DMS153 treated with DMSO at 0.1 percent for 48 hours (cell line): Measurements from ENCODE around the gene TM4SF5.

ENCODE experiments used
- DNase-seq: peaks from one replicate; lab custom pipeline; 2025; ENCODE audit not compliant: unreplicated experiment; lab: John Stamatoyannopoulos, UW

Gene TM4SF5, protein sequence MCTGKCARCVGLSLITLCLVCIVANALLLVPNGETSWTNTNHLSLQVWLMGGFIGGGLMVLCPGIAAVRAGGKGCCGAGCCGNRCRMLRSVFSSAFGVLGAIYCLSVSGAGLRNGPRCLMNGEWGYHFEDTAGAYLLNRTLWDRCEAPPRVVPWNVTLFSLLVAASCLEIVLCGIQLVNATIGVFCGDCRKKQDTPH

DNA sequence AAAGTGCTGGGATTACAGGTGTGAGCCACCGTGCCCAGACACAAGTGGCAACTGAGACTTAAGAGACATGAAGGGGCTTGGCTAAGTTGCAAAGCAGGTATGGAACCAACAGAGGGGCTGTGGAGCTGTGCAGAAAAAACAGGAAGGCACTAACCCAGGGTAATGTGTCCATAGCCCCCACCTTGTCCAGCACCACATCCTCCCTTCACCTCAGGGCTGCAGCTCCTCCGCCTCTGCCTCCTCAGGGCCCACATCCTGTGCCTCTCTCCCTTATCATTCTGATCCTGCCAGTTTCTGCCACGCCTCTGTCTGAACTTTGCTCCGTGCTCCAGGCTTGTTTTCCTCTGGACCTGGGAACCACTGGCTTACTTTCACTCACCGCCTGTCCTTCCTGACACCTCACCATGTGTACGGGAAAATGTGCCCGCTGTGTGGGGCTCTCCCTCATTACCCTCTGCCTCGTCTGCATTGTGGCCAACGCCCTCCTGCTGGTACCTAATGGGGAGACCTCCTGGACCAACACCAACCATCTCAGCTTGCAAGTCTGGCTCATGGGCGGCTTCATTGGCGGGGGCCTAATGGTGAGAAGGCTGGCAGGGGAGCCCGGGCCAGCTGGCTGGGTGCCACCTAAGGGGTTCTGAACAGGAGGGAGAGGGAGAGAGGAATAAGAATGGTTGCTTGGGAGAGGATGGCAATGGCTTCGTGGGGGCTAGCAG, at the start of gene TM4SF5:
TM4SF5 (plus strand) TSS at position 368 of the 716 bp plus-strand sequence; CDS start at position 405, 37 bp downstream.
- no peak for DNase-seq

DNA sequence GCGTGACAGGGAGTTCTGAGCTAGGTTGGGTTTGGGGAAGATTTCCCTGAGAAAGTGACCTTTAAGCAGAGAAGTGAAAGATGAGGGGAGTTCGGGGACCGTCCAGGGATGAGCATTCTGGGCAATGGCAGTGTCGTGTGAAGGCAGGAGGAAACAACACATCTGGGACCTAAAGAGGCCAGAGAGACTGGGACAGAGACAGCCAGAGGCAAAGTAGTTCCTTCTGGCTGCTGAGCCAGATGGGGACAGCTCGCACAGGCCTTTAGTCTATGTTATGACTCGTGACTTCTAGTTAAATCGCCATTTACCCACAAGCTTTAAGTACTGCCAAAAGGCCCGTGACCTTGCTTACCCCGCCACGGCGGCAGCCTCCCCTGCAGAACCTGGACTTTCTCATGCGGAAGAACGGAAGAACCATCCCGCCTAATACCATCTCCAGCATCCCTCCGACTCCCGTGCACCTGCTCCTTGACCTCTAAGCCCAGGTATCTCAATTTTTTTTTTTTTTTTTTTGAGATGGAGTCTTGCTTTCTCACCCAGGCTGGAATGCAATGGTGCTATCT, 48.9 kb upstream of the TM4SF5 start:
- DNase-seq = no peak

DNA sequence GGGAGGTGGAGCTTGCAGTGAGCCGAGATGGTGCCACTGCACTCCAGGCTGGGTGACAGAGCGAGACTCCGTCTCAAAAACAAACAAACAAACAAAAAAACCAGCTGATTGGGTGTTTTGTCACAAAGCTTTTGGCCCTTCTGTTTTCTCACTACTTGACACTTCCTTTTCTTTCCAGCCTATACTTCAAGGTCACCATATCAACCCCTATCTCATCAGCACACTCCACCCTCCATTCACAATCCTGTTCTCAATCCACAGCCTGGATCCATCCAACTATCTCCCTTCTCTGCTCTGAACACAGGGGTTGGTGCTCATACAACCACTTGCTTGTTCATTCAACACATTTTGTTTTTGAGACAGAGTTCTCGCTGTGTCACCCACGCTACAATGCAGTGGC, 47.0 kb upstream of the TM4SF5 start:
- DNase-seq = no peak

DNA sequence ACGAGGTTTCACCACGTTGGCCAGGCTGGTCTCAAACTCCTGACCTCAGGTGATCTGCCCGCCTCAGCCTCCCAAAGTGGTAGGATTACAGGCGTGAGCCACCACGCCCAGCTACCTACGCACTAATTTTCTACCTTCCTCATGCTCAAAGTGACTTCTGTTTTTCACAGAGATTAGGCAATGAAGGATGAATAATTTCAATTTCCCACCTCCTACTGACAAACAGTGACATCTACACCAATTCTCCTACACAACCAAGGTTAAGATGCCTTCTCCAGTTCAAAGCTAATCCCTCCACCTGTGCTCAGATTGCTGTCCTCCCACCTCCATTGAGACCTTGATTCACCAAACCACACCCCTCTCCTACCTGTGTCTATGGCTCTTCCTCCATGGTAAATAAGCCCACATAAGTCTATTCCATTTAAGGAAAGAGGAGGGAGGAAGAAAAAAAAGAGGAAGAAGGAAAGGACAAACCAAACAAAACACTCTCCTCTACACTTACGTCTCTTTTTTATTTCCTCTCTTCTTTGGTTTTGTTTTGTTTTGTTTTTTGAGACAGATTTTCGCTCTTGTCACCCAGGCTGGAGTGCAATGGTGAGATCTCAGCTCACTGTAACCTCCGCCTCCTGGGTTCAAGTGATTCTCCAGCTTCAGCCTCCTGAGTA, 45.9 kb upstream of the TM4SF5 start:
- DNase-seq = no peak

DNA sequence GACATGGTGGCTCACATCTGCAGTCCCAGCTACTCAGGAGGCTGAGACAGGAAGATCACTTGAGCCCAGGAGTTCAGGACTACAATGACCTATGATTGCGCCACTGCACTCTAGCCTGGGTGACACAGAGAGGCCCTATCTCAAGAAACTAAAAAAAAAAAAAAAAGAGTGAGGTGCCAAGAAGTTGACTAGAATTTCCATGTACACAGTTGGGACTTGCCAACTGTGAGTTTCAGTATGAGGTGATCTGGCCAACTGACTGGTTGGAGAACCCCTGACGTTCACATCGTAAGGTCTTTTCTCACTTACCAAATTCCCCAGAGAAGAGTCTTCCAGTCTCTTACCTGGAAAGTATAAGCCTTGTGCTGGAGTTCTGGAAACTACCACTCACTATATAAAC, 43.6 kb upstream of the TM4SF5 start:
- DNase-seq = no peak

DNA sequence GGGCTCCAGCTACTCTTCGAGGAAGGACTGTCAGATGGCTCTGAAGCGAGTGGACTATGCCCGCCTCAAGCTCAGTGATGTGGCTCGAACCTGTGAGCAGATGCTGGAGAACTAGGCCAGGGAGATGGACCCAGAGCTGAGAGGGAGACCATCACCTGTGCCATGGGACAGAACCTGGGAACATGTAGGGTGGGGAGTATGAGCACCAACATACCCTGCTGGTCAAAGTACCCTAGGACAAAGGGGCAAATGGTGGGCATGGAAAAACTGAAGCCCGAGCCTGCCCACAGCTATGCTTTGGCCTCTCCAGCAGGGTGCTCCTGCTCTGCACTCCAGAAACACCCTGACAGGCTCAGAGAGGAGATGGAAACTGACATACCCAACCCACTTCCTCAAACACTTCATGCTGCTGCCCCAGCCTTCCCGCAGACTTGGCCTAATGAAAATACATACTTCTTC, 38.6 kb upstream of the TM4SF5 start:
- DNase-seq = no peak

DNA sequence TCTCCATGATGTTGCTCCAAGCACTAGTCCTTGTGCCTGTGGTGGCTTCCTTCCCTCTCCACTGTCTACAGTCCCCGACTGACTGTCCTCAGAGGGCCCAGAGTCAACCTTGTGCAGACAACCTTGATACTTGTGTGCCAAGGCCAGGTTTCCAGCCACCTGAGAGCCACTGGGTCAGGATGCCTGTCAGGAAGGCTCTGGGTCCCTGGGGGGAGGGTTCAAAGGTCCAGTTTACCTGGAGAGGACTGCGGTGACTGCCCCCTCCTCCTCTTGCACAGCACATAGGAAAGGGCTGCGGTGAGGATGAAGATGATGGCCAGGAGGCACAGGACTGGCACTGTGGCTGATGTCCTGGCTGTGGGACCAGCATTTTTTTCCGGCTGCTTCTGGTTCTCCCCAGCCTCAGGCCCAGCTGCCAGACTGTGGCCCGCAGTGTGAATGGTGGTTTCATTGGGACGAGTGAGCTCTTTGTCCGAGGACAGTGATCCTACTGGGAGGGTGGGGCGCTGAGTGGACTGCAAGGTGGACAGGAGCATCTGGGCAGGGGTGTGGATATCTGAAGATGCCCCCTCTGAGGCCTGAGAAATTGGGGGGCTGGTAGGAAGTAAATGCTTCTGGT, 36.7 kb upstream of the TM4SF5 start:
- no peak for DNase-seq

DNA sequence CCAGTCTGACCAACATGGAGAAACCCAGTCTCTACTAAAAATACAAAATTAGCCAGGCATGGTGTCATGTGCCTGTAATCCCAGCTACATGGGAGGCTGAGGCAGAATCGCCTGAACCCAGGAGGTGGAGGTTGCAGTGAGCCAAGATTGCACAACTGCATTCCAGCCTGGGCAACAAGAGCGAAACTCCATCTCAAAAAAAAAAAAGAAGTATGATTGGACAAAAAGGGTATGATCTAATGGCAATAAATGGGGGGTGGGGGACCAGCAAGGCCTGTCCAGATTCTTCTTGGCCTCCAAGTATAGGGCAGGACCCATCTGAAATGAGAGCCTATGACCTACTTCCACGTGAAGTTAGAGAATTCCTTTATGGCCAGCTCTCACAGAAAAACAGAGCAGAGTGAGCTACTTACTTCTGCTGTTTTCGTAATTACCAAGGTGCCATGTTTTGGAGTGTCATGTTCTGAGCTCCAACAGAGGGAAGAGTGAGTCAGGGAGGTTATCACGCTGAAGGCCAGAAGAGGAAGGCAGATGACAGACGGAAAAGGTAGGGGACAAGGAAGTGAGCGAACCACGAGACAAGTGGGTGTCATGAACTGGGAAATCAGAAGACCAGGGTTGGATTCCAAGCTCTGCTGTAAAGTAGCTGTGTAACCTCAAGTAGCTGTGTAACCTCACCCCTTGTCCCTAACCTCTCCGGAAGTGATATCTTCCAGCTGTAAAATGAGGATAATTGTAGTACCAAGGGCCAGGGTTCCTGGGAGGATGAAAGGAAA, 35.6 kb upstream of the TM4SF5 start:
- no peak for DNase-seq

DNA sequence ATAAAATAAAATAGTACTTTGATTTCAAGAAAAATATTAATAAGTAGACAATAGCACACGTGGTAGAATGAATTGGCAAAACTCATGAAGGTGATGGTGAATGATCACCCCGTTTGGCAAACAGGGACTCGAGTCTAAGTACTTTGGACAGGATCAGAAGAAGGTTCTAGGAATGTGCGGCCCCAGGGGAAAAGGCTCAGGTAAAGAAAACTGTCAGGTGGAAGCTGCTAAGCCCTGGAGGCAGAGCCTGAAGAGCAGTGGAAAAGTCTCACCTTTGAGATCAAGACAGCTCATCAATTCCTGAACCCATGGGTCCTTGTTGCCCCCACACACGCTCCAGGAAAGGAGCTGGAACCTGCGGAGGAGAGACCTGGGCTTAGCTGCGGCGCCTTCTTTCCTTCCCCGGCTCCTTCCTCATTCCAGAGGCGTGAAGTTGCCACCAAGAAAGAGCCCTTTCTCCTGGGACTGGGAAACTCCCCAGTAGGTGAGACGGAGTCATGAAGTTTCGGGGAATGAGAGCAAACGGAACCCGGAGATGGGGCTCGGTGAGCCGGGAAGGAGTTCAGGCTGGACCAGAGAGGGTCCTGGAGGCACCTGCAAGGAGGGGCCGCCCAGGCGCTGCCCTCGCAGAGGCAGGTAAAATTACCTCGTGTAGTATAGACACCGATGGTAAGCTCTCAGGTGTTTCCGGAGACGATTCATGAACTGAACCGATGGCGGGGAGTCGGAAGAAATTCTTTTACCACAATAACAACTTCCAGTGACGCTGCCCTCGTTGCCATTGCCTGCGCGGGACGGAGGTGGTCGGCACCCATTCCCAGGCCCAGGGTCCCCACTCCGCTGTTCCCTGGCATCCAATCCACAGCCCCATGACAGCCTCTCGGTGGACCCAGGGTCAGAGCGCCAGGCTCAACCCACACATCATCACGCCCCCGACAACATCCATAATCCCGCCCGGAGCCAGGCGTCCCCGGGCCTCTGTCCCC, 33.3 kb upstream of the TM4SF5 start:
- DNase-seq = no peak

DNA sequence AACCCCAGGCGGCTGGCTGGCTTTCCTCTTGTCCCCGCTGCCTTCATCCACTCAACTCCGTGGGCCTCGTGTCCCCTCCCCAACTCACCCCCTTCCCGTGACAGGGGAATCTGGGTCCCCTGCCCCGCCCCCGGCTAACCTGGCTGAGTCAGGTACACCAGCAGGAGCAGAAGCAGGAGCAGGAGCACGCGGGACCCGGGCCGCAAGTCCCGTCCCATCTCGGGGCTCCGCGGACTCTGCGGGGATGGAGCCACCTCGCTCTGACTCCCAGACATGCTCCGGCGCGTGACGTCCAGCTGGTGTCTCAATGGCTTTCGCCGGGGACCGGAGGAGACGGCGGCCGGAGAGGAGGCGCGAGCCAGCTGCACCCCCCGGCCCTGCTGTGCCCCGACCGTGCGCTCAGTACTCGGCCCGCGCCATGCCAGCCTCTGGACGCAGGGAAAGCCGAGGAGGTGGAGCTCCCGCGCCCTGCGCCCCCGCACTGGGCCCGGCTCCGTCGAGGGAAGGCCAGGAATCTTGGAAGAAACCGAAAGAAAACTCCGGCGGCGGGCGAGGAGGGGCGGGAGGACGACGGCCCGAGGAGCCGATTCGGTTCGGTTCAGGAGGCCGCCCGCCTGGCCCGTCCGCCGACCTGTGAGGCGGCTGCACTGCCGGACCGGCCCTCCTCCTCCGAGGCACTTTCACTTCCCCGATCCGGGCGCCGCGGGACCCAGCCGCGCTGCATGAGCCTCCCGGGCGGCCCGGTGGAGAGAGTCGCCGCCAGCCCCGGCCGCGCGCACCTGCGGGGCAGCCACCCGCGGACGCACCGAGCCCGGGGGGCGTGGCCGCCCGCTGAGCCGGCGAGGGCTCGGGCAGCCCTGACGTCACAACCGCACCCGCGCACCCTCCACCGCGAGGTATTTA, 32.3 kb upstream of the TM4SF5 start, which contains the start of the genes CXCL16 and ZMYND15:
CXCL16 (minus strand) TSS at position 807 of the 903 bp plus-strand sequence; CDS start at position 218, 589 bp downstream.
ZMYND15 (plus strand) TSS at position 712 of the 903 bp plus-strand sequence. CDS start 716 bp downstream, outside the sequence.
- no peak for DNase-seq

DNA sequence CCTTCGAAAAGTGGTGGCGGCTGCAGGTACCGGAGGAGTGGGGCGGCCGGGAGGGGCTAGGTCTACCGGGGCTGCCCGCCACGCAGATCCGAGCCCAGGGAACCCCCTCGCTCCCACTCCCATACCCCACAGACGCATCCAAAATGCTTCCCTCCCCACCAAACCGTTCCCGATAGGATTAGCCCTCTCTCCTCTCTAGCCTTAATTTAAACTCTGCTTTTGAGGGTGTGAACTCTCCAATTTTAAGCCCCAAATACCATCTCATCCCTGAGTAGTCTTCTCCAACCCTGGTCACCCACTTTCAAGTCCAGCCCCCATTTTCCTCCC, 31.7 kb upstream of the TM4SF5 start:
- no peak for DNase-seq

DNA sequence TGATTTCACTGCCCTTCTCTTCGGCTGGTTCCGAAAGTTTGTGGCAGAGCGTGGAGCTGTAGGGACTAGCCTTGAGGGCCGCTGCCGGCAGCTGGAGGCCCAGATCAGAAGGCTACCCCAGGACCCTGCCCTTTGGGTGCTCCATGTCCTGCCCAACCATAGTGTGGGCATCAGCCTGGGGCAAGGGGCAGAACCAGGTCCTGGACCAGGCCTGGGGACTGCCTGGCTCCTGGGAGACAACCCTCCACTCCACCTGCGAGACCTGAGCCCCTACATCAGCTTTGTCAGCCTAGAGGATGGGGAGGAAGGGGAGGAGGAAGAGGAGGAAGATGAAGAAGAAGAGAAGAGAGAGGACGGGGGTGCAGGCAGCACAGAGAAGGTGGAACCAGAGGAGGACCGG, 31.1 kb upstream of the TM4SF5 start:
- no peak for DNase-seq

DNA sequence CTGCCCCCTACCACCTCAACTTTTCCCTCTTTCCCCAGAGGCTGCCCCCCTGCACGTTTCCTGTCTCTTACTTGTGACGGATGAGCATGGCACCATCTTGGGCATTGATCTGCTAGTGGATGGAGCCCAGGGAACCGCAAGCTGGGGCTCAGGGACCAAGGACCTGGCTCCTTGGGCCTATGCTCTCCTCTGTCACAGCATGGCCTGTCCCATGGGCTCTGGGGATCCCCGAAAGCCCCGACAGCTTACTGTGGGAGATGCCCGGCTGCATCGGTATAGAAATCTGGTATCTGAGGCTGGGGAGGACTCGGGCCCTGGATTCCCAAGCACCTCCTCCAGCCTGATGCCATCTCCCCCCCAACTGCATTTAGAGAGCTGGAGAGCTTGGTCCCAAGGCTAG, 30.1 kb upstream of the TM4SF5 start:
- DNase-seq = no peak

DNA sequence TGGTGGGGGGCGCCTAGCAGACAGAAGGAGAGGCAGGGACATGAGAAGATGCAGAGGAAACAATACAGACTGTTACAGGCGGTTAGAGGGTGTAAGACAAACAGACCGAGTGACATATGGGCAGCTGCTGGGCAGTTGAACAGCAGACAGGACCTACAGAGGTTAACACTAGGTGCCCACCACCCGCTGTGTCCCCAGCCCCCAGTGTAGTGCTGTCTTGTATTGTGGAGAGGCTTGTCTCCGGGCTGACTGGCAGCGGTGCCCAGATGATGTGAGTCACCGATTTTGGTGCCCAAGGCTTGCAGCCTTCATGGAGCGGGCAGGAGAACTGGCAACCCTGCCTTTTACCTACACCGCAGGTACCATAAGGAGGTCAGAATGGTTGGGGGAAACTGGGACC, 29.6 kb upstream of the TM4SF5 start:
- no peak for DNase-seq

DNA sequence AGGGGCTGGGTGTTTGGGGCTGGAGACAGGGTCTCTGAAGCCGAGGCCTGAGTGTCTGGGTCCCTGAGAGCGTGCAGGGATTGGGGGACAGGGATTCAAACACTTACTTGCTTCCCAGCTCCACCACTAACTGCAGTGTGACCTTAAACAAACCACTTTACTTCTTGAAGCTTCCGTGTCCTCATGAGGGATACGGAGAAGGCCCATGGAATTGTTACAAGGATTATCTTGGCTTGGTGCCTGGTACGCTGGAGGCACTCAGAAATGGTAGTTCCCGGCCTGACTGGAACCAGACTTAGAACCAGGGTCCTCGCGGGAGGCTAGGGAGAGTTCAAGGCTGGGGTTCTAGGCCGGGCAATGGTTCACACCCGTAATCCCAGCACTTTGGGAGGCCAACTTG, 29.1 kb upstream of the TM4SF5 start:
- no peak for DNase-seq

DNA sequence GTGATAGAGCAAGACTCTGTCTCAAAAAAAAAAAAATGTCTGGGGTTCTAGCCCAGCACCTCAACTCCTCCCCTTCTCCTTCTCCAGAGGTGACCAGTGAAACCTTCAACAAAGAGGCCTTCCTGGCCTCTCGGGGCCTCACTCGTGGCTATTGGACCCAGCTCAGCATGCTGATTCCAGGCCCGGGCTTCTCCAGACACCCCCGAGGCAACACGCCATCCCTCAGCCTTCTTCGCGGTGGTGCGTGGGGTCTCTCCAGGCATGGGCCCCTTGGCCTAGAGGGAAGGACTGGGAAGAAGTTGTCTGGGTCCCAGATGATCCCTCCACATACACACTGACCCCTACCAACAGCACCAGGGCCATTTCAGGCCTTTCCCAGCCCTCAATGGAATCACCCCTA, 28.5 kb upstream of the TM4SF5 start:
- DNase-seq = no peak

DNA sequence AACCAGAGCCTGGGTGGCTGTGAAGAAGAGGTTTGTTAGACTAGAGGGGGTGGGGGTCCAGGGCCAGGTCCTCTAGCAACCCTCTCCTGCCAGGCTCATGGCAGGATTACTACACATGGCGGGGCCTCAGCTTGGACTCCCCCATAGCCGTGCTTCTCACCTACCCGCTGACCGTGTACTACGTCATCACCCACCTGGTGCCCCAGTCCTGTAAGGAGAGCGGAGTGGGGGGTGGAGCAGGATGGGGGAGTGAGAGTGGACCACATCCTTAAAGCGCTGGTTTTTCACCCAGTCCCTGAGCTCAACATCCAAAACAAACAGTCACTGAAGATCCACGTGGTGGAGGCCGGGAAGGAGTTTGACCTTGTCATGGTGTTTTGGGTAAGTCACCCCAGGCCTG, 27.8 kb upstream of the TM4SF5 start:
- DNase-seq = no peak
